Measurements from ENCODE around the gene CWH43. TPM values are rescaled to one million over a fixed set of nuclear protein-coding genes. Genes with fewer than 3 reads are reported as not detected.

CWH43 gene
- total and polyA plus RNA-seq, 9 donors, result 0.33 to 3.2 (median 0.48) TPM; not detected in 4

DNA sequence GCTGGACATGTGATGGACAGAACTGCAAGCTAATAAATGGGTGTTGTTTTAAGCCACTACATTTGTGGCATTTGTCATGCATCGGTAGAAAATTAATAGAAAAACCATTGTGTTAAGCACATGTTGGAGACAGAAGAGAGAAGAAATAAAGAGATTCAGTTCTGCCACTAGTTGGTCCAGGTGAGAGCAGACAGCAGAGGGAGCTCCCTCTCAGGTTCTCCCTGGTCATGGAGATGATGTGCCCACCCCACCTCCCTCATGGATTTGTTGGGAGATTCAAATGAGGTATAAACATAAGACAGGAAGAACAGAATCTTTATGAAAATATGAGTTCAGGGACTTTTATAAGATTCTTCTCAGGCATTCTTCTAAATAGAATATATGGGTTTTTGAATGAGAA lies 42.7 kb upstream of the CWH43 start:
- WGBS, 3 donors, result 66 to 78% (median 67%) methylated on average over 1 of the region's 1 CpG
- Histone ChIP-seq H3K4me3 (no peak overlapping the region), H3K27ac (no peak overlapping the region), H3K36me3 (no peaks in the 10 kb centered on the region), H3K27me3 (no peaks in the 10 kb centered on the region), H3K9me3 (no peaks in the 10 kb centered on the region), H3K4me1 (ENCODE audit: insufficient read depth) (no peaks in the 10 kb centered on the region)
- TF ChIP-seq POLR2A (IDR thresholded peaks at IDR 0.05) (no peak), CTCF (IDR thresholded peaks at IDR 0.05) (no peak), EP300 (IDR thresholded peaks at IDR 0.05) (no peak)
- intact Hi-C loops (cut with DNase I), result no loop called here
- no peak for DNase-seq

GRCh38 chr4:48944252-48944651 lies 41.8 kb upstream of the CWH43 start:
- WGBS, 3 donors, result 78 to 83% (median 80%) methylated on average over 8 of the region's 8 CpGs
- Histone ChIP-seq H3K27ac (no peak overlapping the region), H3K9me3 (no peaks in the 10 kb centered on the region), H3K36me3 (no peaks in the 10 kb centered on the region), H3K4me1 (ENCODE audit: insufficient read depth) (no peaks in the 10 kb centered on the region), H3K4me3 (no peak overlapping the region), H3K27me3 (no peaks in the 10 kb centered on the region)
- intact Hi-C loops (cut with DNase I), result no loop called here
- no peak for TF ChIP-seq EP300 (IDR thresholded peaks at IDR 0.05)
- no peak for TF ChIP-seq CTCF (IDR thresholded peaks at IDR 0.05)
- TF ChIP-seq POLR2A (IDR thresholded peaks at IDR 0.05), result no peak
- DNase-seq, result no peak

- TF ChIP-seq CTCF (IDR thresholded peaks at IDR 0.05) (no peak), POLR2A (IDR thresholded peaks at IDR 0.05) (no peak), EP300 (IDR thresholded peaks at IDR 0.05) (no peak)
- H3K27me3 ChIP-seq, result no peaks in the 10 kb centered on the region
- no peaks in the 10 kb centered on the region for H3K4me1 ChIP-seq (ENCODE audit: insufficient read depth)
- no peak for DNase-seq
- WGBS, 3 donors, result 69 to 70% (median 69%) methylated on average over 6 of the region's 6 CpGs
- H3K36me3 ChIP-seq, result no peaks in the 10 kb centered on the region
- H3K4me3 ChIP-seq, result no peak overlapping the region
- H3K27ac ChIP-seq, result no peak overlapping the region
- no peaks in the 10 kb centered on the region for H3K9me3 ChIP-seq
- intact Hi-C loops (cut with DNase I), result no loop called here
Measured at GRCh38 chr4:48944756-48945241, 41.3 kb upstream of the CWH43 start.

GRCh38 chr4:48945981-48946380 lies 40.1 kb upstream of the CWH43 start:
- Histone ChIP-seq H3K9me3 (no peaks in the 10 kb centered on the region), H3K4me3 (no peak overlapping the region), H3K27ac (no peak overlapping the region), H3K27me3 (no peaks in the 10 kb centered on the region), H3K36me3 (no peaks in the 10 kb centered on the region), H3K4me1 (ENCODE audit: insufficient read depth) (no peaks in the 10 kb centered on the region)
- DNase-seq, result no peak
- WGBS, 3 donors, result 47 to 71% (median 50%) methylated on average over 2 of the region's 2 CpGs
- intact Hi-C loops (cut with DNase I), result loop anchor here in 1 of 4 donors (2.0 kb wide), 1 partner anchor 65 kb away; no protein-coding TSS in a partner anchor
- no peak for TF ChIP-seq POLR2A (IDR thresholded peaks at IDR 0.05)
- no peak for TF ChIP-seq EP300 (IDR thresholded peaks at IDR 0.05)
- no peak for TF ChIP-seq CTCF (IDR thresholded peaks at IDR 0.05)

All from ovary (tissue), 9 donors.